ENCODE results near the gene FTO. TPM values are rescaled to one million over a fixed set of nuclear protein-coding genes. Genes with fewer than 3 reads are reported as not detected.

The FTO gene
- total RNA-seq, 4 donors from 2014 or later = 29.0 to 64.1 (median 48.1) TPM

GRCh38 chr16:54034684-54035083 is 330.7 kb downstream of the FTO start:
- intact Hi-C loops (cut with DNase I) = no loop called here
- no peak for DNase-seq
- H3K27me3 ChIP-seq = no peaks in the 10 kb centered on the region
- H3K27ac ChIP-seq = no peak overlapping the region
- no peak overlapping the region for H3K4me3 ChIP-seq
- TF ChIP-seq CTCF (IDR thresholded peaks at IDR 0.05) (no peak), POLR2A (IDR thresholded peaks at IDR 0.05) (no peak)
- 86 to 100% methylated on average over 1 of the region's 1 CpG for WGBS, 2 donors
- peaks cover 0 to 7% (median 0%) of the 10 kb centered on the region in 3 donors for H3K4me1 ChIP-seq
- H3K36me3 ChIP-seq = no peaks in the 10 kb centered on the region
- H3K9me3 ChIP-seq = peaks cover 0 to 10% (median 8%) of the 10 kb centered on the region in 3 donors

GRCh38 chr16:54040480-54040879 is 336.5 kb downstream of the FTO start:
- peaks cover 0 to 7% (median 0%) of the 10 kb centered on the region in 3 donors for H3K36me3 ChIP-seq

GRCh38 chr16:54040975-54041374 is 337.0 kb downstream of the FTO start:
- WGBS, 2 donors = 88 to 89% methylated on average over 6 of the region's 6 CpGs

More at GRCh38 chr16:54040480-54040879, 336.5 kb downstream of the FTO start:
- Histone ChIP-seq H3K4me1 (no peaks in the 10 kb centered on the region), H3K27me3 (no peaks in the 10 kb centered on the region), H3K9me3 (no peaks in the 10 kb centered on the region), H3K27ac (no peak overlapping the region), H3K4me3 (no peak overlapping the region)
- no peak for DNase-seq
- WGBS, 2 donors = 71 to 79% methylated on average over 5 of the region's 5 CpGs
- no peak for TF ChIP-seq POLR2A (IDR thresholded peaks at IDR 0.05)
- TF ChIP-seq CTCF (IDR thresholded peaks at IDR 0.05) = no peak
- intact Hi-C loops (cut with DNase I) = no loop called here

GRCh38 chr16:54048586-54049495 is 344.9 kb downstream of the FTO start:
- no peak overlapping the region for H3K27ac ChIP-seq
- no peaks in the 10 kb centered on the region for H3K36me3 ChIP-seq
- no peak for DNase-seq
- H3K4me1 ChIP-seq = no peaks in the 10 kb centered on the region
- 76% methylated on average over 11 of the region's 11 CpGs for WGBS, 2 donors
- no peaks in the 10 kb centered on the region for H3K27me3 ChIP-seq
- no peaks in the 10 kb centered on the region for H3K9me3 ChIP-seq
- H3K4me3 ChIP-seq = no peak overlapping the region
- TF ChIP-seq POLR2A (IDR thresholded peaks at IDR 0.05) (no peak), CTCF (IDR thresholded peaks at IDR 0.05) (no peak)
- intact Hi-C loops (cut with DNase I) = no loop called here

More at GRCh38 chr16:54040975-54041374, 337.0 kb downstream of the FTO start:
- intact Hi-C loops (cut with DNase I) = no loop called here
- H3K27ac ChIP-seq = no peak overlapping the region
- no peak overlapping the region for H3K4me3 ChIP-seq
- no peak for DNase-seq
- peaks cover 0 to 7% (median 0%) of the 10 kb centered on the region in 3 donors for H3K36me3 ChIP-seq
- no peaks in the 10 kb centered on the region for H3K9me3 ChIP-seq
- H3K27me3 ChIP-seq = no peaks in the 10 kb centered on the region
- TF ChIP-seq POLR2A (IDR thresholded peaks at IDR 0.05) (no peak), CTCF (IDR thresholded peaks at IDR 0.05) (no peak)
- no peaks in the 10 kb centered on the region for H3K4me1 ChIP-seq

All from esophagus squamous epithelium (tissue), 5 donors.